ENCODE results near the gene AGPAT3. TPM values are rescaled to one million over a fixed set of nuclear protein-coding genes. Genes with fewer than 3 reads are reported as not detected.

AGPAT3 gene
- total RNA-seq, 1 experiment from 2014 or later: 13.0 TPM

- Mint-ChIP-seq H3K27me3 (ENCODE audit: low read depth) (no peaks in the 10 kb centered on the region), H3K27ac (no peak overlapping the region), H3K4me1 (peaks cover 15 to 23% of the 10 kb centered on the region in 2 experiments), H3K36me3 (ENCODE audit: insufficient read depth in 1 of 3, low read depth in 3 of 3) (no peaks in the 10 kb centered on the region; a peak in 1 of 7 replicates), H3K4me3 (no peak overlapping the region), H3K9me3 (no peaks in the 10 kb centered on the region)
- H3K9ac ChIP-seq (ENCODE audit: extremely low read depth, insufficient read length, low read length): no peak overlapping the region
- H3K27ac ChIP-seq (ENCODE audit: insufficient read length, low read depth, low read length): no peak overlapping the region
- no peak overlapping the region for H2BK120ac ChIP-seq (ENCODE audit: low read depth, low read length, poor library complexity, severe bottlenecking)
- H3K27me3 ChIP-seq (ENCODE audit: insufficient read depth, low read length): no peaks in the 10 kb centered on the region
- no peak overlapping the region for H3K4me2 ChIP-seq (ENCODE audit: insufficient read depth, insufficient read length, low read length)
- no peaks in the 10 kb centered on the region for H3K79me2 ChIP-seq (ENCODE audit: insufficient read depth, low read length)
- H4K5ac ChIP-seq (ENCODE audit: insufficient read length, low read depth, low read length): no peak overlapping the region
- no peak overlapping the region for H3K23ac ChIP-seq (ENCODE audit: insufficient read length, low read depth, low read length)
- H3K79me1 ChIP-seq (ENCODE audit: insufficient read depth, low read depth, low read length, poor library complexity, severe bottlenecking): no peaks in the 10 kb centered on the region
- no peak overlapping the region for H4K91ac ChIP-seq (ENCODE audit: insufficient read length, low read depth, low read length)
- H2AK5ac ChIP-seq (ENCODE audit: insufficient read length, low read length): no peak overlapping the region
- H3K23me2 ChIP-seq (ENCODE audit: insufficient read length, low read depth, low read length, poor library complexity, severe bottlenecking): no peaks in the 10 kb centered on the region
- no peaks in the 10 kb centered on the region for H3K9me3 ChIP-seq (ENCODE audit: control insufficient read depth, low read depth, low read length)
- WGBS (ENCODE audit: extremely low coverage, insufficient read length, low lambda C conversion rate): no CpG with 5 or more reads among the region's 25 CpGs
- H3K4me1 ChIP-seq (ENCODE audit: insufficient read depth, low read length): no peaks in the 10 kb centered on the region
- no peak for DNase-seq
- H3K18ac ChIP-seq (ENCODE audit: insufficient read length, low read depth, low read length): no peak overlapping the region
- no peak overlapping the region for H3T11ph ChIP-seq (ENCODE audit: low read length)
- no peak overlapping the region for H2BK12ac ChIP-seq (ENCODE audit: insufficient read length, low read depth, low read length)
- no peak overlapping the region for H4K8ac ChIP-seq (replicated peaks; ENCODE audit: insufficient read length, low read depth, low read length)
- H4K20me1 ChIP-seq (ENCODE audit: control insufficient read depth, insufficient read depth, insufficient read length): no peaks in the 10 kb centered on the region
- no peak overlapping the region for H3K56ac ChIP-seq (ENCODE audit: insufficient read length, low read depth, low read length)
- no peak overlapping the region for H3K4ac ChIP-seq (ENCODE audit: low read depth, low read length)
- no peak overlapping the region for H2BK15ac ChIP-seq (ENCODE audit: low read depth, low read length)
- no peak overlapping the region for H2BK5ac ChIP-seq (ENCODE audit: insufficient read length, low read length)
- no peak overlapping the region for H2AFZ ChIP-seq (ENCODE audit: low read length)
- H2BK20ac ChIP-seq (ENCODE audit: low read depth, low read length, poor library complexity, severe bottlenecking): no peak overlapping the region
- H3K14ac ChIP-seq (ENCODE audit: insufficient read depth, low read length): no peak overlapping the region
- TF ChIP-seq CTCF (conservative IDR thresholded peaks at IDR 0.05): no peak
Measured at GRCh38 chr21:43936247-43936967, 71.4 kb downstream of the AGPAT3 start.
